SU-DHL-6 (cell line): ENCODE results near the gene SLC43A3.

Source experiments
- H2AFZ ChIP-seq: fragments of 200-600 bp; sonication (generic); 2 replicates; pipeline ENCODE4 v1.6.1; 2014; ENCODE audit warnings: low read depth, mild to moderate bottlenecking, moderate library complexity, mixed read lengths, antibody characterized with exemption, low read length; ENCODE audit not compliant: severe bottlenecking
- H3F3A ChIP-seq: fragments of 200-600 bp; shearing (Covaris generic); 2 replicates; pipeline ENCODE4 v1.6.0; 2016; ENCODE audit warnings: antibody characterized with exemption, mild to moderate bottlenecking; ENCODE audit not compliant: insufficient read depth
- H3K27ac ChIP-seq: fragments of 200-600 bp; sonication (generic); 2 replicates; pipeline ENCODE4 v1.5.1; 2016; ENCODE audit warnings: low read depth, mild to moderate bottlenecking, low read length, moderate library complexity, mixed read lengths
- H3K27me3 ChIP-seq: fragments of 200-600 bp; sonication (generic), shearing (Covaris generic); 2 replicates; pipeline ENCODE4 v1.6.0; 2014; ENCODE audit warnings: mild to moderate bottlenecking, low read length
- H3K36me3 ChIP-seq: fragments of 200-600 bp; sonication (generic); 2 replicates; pipeline ENCODE4 v1.6.1; 2014; ENCODE audit warnings: mild to moderate bottlenecking, low read length, mixed read lengths
- H3K4me2 ChIP-seq: fragments of 300-600, 200-600 bp; shearing (Covaris generic), sonication (generic); 2 replicates; pipeline ENCODE4 v1.6.0; 2014; ENCODE audit warnings: low read length, low read depth, mild to moderate bottlenecking; ENCODE audit not compliant: poor library complexity, severe bottlenecking
- H3K4me3 ChIP-seq: fragments of 200-600 bp; sonication (generic); 2 replicates; pipeline ENCODE4 v1.5.1; 2014; ENCODE audit warnings: antibody characterized with exemption, low read length, mild to moderate bottlenecking, mixed read lengths; ENCODE audit not compliant: insufficient read depth, poor library complexity, severe bottlenecking
- H3K79me2 ChIP-seq: fragments of 200-600 bp; sonication (generic); 2 replicates; pipeline ENCODE4 v1.6.1; 2014; ENCODE audit warnings: mild to moderate bottlenecking, low read length, moderate library complexity; ENCODE audit not compliant: insufficient read depth
- H3K9ac ChIP-seq: fragments of 200-600 bp; sonication (generic); 2 replicates; pipeline ENCODE4 v1.7.0; 2014; ENCODE audit warnings: mild to moderate bottlenecking, low read length
- H3K9me2 ChIP-seq: fragments of 200-600 bp; sonication (generic); replicated peaks from 2 replicates; pipeline ENCODE4 v1.6.1; 2014; ENCODE audit warnings: low read length; ENCODE audit not compliant: insufficient read depth
- H3K9me3 ChIP-seq: fragments of 200-600 bp; sonication (generic); 2 replicates; pipeline ENCODE4 v1.6.1; 2014; ENCODE audit warnings: low read length, mixed read lengths; ENCODE audit not compliant: insufficient read depth
- H4K20me1 ChIP-seq: fragments of 200-600 bp; sonication (generic); 2 replicates; pipeline ENCODE4 v1.6.1; 2014; ENCODE audit warnings: low read depth, mild to moderate bottlenecking, antibody characterized with exemption, low read length, moderate library complexity, mixed read lengths
- EZH2phosphoT487 ChIP-seq: fragments of 200-600 bp; sonication (generic), shearing (Covaris generic); conservative IDR thresholded peaks from 2 replicates; pipeline ENCODE4 v1.6.1; 2018; ENCODE audit warnings: mild to moderate bottlenecking, antibody characterized with exemption, low read length, moderate library complexity, mixed read lengths
- TF ChIP-seq, protein P1 (sequence below): fragments of 200-600 bp; sonication (generic); IDR thresholded peaks from one replicate; pipeline ENCODE4 v1.5.1; 2017; ENCODE audit warnings: antibody characterized with exemption, mild to moderate bottlenecking, low read length, moderate library complexity; ENCODE audit not compliant: insufficient read depth, poor library complexity, severe bottlenecking

Gene SLC43A3

GRCh38 chr11:57394203-57394965 lies 32.5 kb downstream of the SLC43A3 start:
- H3K27ac ChIP-seq = no peak overlapping the region
- H3K4me3 ChIP-seq = no peak overlapping the region
- H3K4me2 ChIP-seq = no peak overlapping the region
- H3F3A ChIP-seq = no peaks in the 10 kb centered on the region
- no peaks in the 10 kb centered on the region for H3K9me2 ChIP-seq
- no peaks in the 10 kb centered on the region for H3K27me3 ChIP-seq
- H3K9ac ChIP-seq = no peak overlapping the region
- no peaks in the 10 kb centered on the region for H3K9me3 ChIP-seq
- H2AFZ ChIP-seq = no peak overlapping the region
- no peaks in the 10 kb centered on the region for H3K79me2 ChIP-seq
- no peaks in the 10 kb centered on the region for H3K36me3 ChIP-seq
- TF ChIP-seq, protein P1, sequence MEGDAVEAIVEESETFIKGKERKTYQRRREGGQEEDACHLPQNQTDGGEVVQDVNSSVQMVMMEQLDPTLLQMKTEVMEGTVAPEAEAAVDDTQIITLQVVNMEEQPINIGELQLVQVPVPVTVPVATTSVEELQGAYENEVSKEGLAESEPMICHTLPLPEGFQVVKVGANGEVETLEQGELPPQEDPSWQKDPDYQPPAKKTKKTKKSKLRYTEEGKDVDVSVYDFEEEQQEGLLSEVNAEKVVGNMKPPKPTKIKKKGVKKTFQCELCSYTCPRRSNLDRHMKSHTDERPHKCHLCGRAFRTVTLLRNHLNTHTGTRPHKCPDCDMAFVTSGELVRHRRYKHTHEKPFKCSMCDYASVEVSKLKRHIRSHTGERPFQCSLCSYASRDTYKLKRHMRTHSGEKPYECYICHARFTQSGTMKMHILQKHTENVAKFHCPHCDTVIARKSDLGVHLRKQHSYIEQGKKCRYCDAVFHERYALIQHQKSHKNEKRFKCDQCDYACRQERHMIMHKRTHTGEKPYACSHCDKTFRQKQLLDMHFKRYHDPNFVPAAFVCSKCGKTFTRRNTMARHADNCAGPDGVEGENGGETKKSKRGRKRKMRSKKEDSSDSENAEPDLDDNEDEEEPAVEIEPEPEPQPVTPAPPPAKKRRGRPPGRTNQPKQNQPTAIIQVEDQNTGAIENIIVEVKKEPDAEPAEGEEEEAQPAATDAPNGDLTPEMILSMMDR = no peak
- no peak for TF ChIP-seq EZH2phosphoT487
- no peaks in the 10 kb centered on the region for H4K20me1 ChIP-seq

- no peak overlapping the region for H3K4me3 ChIP-seq
- no peaks in the 10 kb centered on the region for H3K9me2 ChIP-seq
- no peak for TF ChIP-seq EZH2phosphoT487
- TF ChIP-seq, protein P1 = no peak
- H3K36me3 ChIP-seq = no peaks in the 10 kb centered on the region
- no peak overlapping the region for H3K9ac ChIP-seq
- H2AFZ ChIP-seq = no peak overlapping the region
- no peak overlapping the region for H3K27ac ChIP-seq
- no peaks in the 10 kb centered on the region for H4K20me1 ChIP-seq
- no peaks in the 10 kb centered on the region for H3K79me2 ChIP-seq
- no peaks in the 10 kb centered on the region for H3K27me3 ChIP-seq
- H3K9me3 ChIP-seq = no peaks in the 10 kb centered on the region
- no peak overlapping the region for H3K4me2 ChIP-seq
- no peaks in the 10 kb centered on the region for H3F3A ChIP-seq
Measured at GRCh38 chr11:57392763-57393105, 34.2 kb downstream of the SLC43A3 start.

DNA sequence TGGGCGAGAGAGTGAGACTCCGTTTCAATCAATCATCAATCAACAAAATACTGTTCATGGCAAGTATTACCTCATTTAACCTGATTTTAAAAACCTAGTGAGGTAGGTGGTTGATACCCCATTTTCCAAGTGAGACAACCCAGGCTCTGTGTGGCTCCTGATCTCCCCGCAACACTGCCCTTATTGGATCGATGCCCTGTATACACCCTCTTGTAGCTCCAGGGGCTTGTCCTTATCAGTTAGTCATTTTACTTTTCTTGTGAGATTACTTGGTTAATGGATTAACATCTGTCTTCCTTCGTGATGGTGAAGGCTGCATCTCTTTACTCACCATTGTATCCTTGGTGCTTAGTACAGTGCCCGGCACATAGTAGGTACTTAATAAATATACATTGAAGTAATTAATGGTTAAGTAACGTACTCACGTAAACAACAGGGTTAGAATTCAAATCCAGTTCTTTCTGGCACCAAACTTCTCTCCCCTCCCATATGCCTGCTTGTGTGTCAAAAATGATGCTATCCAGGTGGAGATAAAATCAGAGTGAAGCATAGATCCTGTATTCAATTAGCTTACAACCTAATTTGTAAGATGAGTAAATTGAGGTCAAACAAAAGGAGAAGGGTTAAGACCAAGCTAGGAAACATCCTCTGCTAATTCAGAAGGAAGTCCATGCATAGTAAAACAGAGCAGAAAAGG lies 34.7 kb downstream of the SLC43A3 start:
- Histone ChIP-seq H3F3A (no peaks in the 10 kb centered on the region), H3K9me3 (no peaks in the 10 kb centered on the region), H3K4me3 (no peak overlapping the region), H3K9me2 (no peaks in the 10 kb centered on the region), H3K4me2 (no peak overlapping the region), H3K79me2 (no peaks in the 10 kb centered on the region), H3K36me3 (no peaks in the 10 kb centered on the region), H3K27me3 (no peaks in the 10 kb centered on the region), H3K27ac (no peak overlapping the region), H2AFZ (no peak overlapping the region), H3K9ac (no peak overlapping the region), H4K20me1 (no peaks in the 10 kb centered on the region)
- no peak for TF ChIP-seq EZH2phosphoT487
- TF ChIP-seq, protein P1 = no peak
